Measurements from ENCODE around the gene TMPRSS4. TPM values are rescaled to one million over a fixed set of nuclear protein-coding genes. Genes with fewer than 3 reads are reported as not detected.

The TMPRSS4 gene
- polyA plus RNA-seq, 1 of the 3 experiments (the other 2 are of a cell fraction): not detected

DNA sequence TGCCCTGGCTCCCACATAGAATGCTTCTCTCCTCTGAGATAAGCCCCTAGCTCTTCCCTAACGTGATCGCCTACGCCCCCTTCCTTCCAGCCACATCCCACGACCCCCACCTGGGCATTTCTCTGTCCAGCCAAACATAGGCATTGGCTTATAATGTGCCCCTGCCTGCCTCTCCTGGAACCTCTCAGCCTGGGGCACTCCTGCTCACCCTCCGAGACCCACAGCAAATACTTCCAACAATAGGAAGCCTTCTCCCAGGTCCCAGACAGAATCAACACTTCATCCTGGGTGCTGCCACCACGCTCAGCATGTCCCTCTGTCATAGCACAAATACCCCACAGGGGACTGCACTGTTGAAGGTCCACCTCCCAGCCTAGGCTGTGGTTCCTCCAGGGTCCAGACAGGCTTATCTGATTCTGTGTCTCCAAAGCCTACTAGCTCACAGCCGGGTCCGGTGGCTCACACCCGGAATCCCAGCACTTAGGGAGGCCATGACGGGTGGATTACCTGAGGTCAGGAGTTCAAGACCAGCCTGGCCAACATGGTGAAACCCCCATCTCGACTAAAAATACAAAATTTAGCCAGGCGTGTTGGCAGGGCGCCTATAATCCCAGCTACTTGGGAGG is 24.2 kb upstream of the TMPRSS4 start:
- no peaks in the 10 kb centered on the region for H4K20me1 ChIP-seq (ENCODE audit: insufficient read depth)
- WGBS (ENCODE audit: low lambda C conversion rate): 58% methylated on average over 9 of the region's 13 CpGs

DNA sequence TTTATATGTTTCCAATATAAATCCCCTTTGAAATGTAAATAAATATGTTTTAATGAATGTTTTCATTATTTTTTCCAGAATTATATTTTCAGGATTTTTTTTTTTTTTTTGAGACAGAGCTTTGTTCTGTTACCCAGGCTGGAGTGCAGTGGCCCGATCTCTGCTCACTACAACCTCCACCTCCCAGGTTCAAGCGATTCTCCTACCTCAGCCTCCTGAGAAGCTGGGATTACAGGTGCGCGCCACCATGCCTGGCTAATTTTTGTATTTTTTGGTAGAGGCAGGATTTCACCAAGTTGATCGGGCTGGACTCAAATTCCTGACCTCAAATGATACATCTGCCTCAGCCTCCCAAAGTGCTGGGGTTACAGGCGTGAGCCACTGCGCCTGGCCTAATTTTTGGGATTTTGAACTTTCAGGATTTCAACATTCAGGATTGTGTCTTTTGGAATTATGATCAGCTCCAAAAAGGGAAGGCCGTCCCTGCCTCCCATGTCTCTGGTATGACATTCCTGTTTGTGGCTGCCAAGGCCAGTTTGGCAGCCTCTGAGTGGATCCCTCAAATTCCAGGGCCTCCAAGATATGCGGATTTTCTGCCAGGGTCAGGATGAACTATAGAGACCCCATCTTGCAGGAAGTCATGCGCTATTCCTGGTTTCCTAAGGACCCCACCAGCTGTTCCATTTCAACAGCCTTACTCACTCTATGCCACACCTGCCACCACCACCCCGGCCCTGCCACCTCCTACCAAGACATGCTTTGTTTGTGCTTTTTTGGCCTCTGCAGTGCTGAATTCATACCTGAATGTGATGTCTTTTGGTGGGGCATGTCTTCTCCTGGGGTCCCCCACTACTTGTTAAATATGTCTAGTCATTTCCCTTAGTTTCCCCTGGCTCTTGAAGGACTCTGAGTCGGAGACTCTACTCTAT is 21.9 kb upstream of the TMPRSS4 start:
- ChIA-PET CTCF (interaction anchor here (0.7 to 10.1 kb wide), 14 partner anchors 9 to 629 kb away, joined by 3 to 173 read pairs (median 6); partner anchors contain the start of gene FXYD2), POLR2A (no interaction called here)
- H3K27me3 ChIP-seq (ENCODE audit: insufficient read depth): peaks cover 7% of the 10 kb centered on the region; the same call in 1 of the 2 replicates
- no peak overlapping the region for H3K4me3 ChIP-seq (ENCODE audit: low read depth in 2 of 2, low read length in 1 of 2)
- no peaks in the 10 kb centered on the region for H4K20me1 ChIP-seq (ENCODE audit: insufficient read depth)
- H3K9me2 ChIP-seq: no peaks in the 10 kb centered on the region
- peaks cover 0 to 2% of the 10 kb centered on the region in 2 experiments; a peak in 1 of 4 replicates for H3K4me1 ChIP-seq (ENCODE audit: control insufficient read depth in 1 of 2, insufficient read depth in 2 of 2, low read depth in 1 of 2, low read length in 1 of 2)
- H3K9me3 ChIP-seq: no peaks in the 10 kb centered on the region
- DNase-seq: no peak
- H3K4me2 ChIP-seq: no peak overlapping the region
- H3F3A ChIP-seq (replicated peaks; ENCODE audit: insufficient read depth): no peaks in the 10 kb centered on the region
- H3K9ac ChIP-seq: no peak overlapping the region
- no peaks in the 10 kb centered on the region for H3K36me3 ChIP-seq (replicated peaks in 1 of 2; ENCODE audit: control insufficient read depth in 1 of 2, insufficient read depth in 2 of 2, low read length in 1 of 2)
- H3K79me2 ChIP-seq (ENCODE audit: insufficient read depth): no peaks in the 10 kb centered on the region
- 59% methylated on average over 12 of the region's 12 CpGs for WGBS (ENCODE audit: low lambda C conversion rate)
- no peak overlapping the region for H2AFZ ChIP-seq (ENCODE audit: low read depth)
- no peak for TF ChIP-seq RXRA (IDR thresholded peaks at IDR 0.05; ENCODE audit: borderline replicate concordance, low read depth)
- TF ChIP-seq, protein P1, sequence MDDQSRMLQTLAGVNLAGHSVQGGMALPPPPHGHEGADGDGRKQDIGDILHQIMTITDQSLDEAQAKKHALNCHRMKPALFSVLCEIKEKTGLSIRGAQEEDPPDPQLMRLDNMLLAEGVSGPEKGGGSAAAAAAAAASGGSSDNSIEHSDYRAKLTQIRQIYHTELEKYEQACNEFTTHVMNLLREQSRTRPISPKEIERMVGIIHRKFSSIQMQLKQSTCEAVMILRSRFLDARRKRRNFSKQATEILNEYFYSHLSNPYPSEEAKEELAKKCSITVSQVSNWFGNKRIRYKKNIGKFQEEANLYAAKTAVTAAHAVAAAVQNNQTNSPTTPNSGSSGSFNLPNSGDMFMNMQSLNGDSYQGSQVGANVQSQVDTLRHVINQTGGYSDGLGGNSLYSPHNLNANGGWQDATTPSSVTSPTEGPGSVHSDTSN (IDR thresholded peaks at IDR 0.05): no peak
- H3K27ac ChIP-seq (ENCODE audit: low read depth in 2 of 2, low read length in 1 of 2): no peak overlapping the region

More for the DNA sequence above, 24.2 kb upstream of the TMPRSS4 start:
- Histone ChIP-seq H3K9ac (no peak overlapping the region), H3K27ac (ENCODE audit: low read depth in 2 of 2, low read length in 1 of 2) (no peak overlapping the region), H3K9me3 (no peaks in the 10 kb centered on the region), H2AFZ (ENCODE audit: low read depth) (no peak overlapping the region), H3K4me1 (ENCODE audit: control insufficient read depth in 1 of 2, insufficient read depth in 2 of 2, low read depth in 1 of 2, low read length in 1 of 2) (peaks cover 0 to 2% of the 10 kb centered on the region in 2 experiments; a peak in 1 of 4 replicates), H3F3A (replicated peaks; ENCODE audit: insufficient read depth) (no peaks in the 10 kb centered on the region), H3K4me3 (ENCODE audit: low read depth in 2 of 2, low read length in 1 of 2) (no peak overlapping the region), H3K79me2 (ENCODE audit: insufficient read depth) (no peaks in the 10 kb centered on the region), H3K9me2 (no peaks in the 10 kb centered on the region), H3K36me3 (replicated peaks in 1 of 2; ENCODE audit: control insufficient read depth in 1 of 2, insufficient read depth in 2 of 2, low read length in 1 of 2) (no peaks in the 10 kb centered on the region), H3K4me2 (no peak overlapping the region), H3K27me3 (ENCODE audit: insufficient read depth) (peaks cover under 1% of the 10 kb centered on the region; the same call in 1 of the 2 replicates)
- ChIA-PET POLR2A (interaction anchor here (0.6 to 0.8 kb wide), 2 partner anchors 72 to 106 kb away, joined by 3 read pairs; no protein-coding TSS in a partner anchor), CTCF (interaction anchor here (0.6 to 10.1 kb wide), 70 partner anchors 8 to 729 kb away, joined by 3 to 173 read pairs (median 5); partner anchors contain the start of genes FXYD2 and TMPRSS4)
- TF ChIP-seq POLR2AphosphoS5 (IDR thresholded peaks at IDR 0.05; ENCODE audit: low read depth, low read length): no peak
- TF ChIP-seq FOXJ3 (CRISPR knock-in tag; IDR thresholded peaks at IDR 0.05): no peak
- TF ChIP-seq, protein P1 (IDR thresholded peaks at IDR 0.05): no peak
- TF ChIP-seq EZH2phosphoT487 (IDR thresholded peaks at IDR 0.05; ENCODE audit: borderline replicate concordance, low read depth): no peak
- no peak for TF ChIP-seq RCOR1 (IDR thresholded peaks at IDR 0.05; ENCODE audit: low read length)
- TF ChIP-seq EP300 (IDR thresholded peaks at IDR 0.05; ENCODE audit: borderline replicate concordance in 1 of 2, low read depth in 1 of 2, low read length in 1 of 2): no peak
- TF ChIP-seq TCF12 (IDR thresholded peaks at IDR 0.05): no peak
- no peak for TF ChIP-seq FOXM1 (IDR thresholded peaks at IDR 0.05; ENCODE audit: low read depth)
- no peak for TF ChIP-seq CHD2 (IDR thresholded peaks at IDR 0.05; ENCODE audit: low read length, partially characterized antibody)
- no peak for TF ChIP-seq YY1 (IDR thresholded peaks at IDR 0.05; ENCODE audit: low read depth)
- no peak for TF ChIP-seq ELF1 (IDR thresholded peaks at IDR 0.05)
- DNase-seq: no peak

Measured in SK-N-SH (cell line).